Measurements from ENCODE around the gene FILIP1L. TPM values are rescaled to one million over a fixed set of nuclear protein-coding genes. Genes with fewer than 3 reads are reported as not detected.

The FILIP1L gene
- total RNA-seq, 4 donors from 2014 or later: 4.4 to 17.7 (median 13.2) TPM

- intact Hi-C loops (cut with DNase I): no loop called here
- Histone ChIP-seq H3K9me3 (no peaks in the 10 kb centered on the region), H3K36me3 (no peaks in the 10 kb centered on the region), H3K27me3 (no peaks in the 10 kb centered on the region), H3K4me1 (peaks cover 8 to 25% of the 10 kb centered on the region in 2 donors), H3K4me3 (replicated peaks in 1 of 3) (no peak overlapping the region), H3K27ac (peak overlapping the region in 1 of 3 donors; percentile 8)
- WGBS, 2 donors: 93 to 95% methylated on average over 1 of the region's 1 CpG
- no peak for DNase-seq
- TF ChIP-seq, protein P1, sequence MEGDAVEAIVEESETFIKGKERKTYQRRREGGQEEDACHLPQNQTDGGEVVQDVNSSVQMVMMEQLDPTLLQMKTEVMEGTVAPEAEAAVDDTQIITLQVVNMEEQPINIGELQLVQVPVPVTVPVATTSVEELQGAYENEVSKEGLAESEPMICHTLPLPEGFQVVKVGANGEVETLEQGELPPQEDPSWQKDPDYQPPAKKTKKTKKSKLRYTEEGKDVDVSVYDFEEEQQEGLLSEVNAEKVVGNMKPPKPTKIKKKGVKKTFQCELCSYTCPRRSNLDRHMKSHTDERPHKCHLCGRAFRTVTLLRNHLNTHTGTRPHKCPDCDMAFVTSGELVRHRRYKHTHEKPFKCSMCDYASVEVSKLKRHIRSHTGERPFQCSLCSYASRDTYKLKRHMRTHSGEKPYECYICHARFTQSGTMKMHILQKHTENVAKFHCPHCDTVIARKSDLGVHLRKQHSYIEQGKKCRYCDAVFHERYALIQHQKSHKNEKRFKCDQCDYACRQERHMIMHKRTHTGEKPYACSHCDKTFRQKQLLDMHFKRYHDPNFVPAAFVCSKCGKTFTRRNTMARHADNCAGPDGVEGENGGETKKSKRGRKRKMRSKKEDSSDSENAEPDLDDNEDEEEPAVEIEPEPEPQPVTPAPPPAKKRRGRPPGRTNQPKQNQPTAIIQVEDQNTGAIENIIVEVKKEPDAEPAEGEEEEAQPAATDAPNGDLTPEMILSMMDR (IDR thresholded peaks at IDR 0.05): no peak
- no peak for TF ChIP-seq POLR2A (IDR thresholded peaks at IDR 0.05)
Measured at GRCh38 chr3:99921986-99922385, 192.3 kb downstream of the FILIP1L start.

DNA sequence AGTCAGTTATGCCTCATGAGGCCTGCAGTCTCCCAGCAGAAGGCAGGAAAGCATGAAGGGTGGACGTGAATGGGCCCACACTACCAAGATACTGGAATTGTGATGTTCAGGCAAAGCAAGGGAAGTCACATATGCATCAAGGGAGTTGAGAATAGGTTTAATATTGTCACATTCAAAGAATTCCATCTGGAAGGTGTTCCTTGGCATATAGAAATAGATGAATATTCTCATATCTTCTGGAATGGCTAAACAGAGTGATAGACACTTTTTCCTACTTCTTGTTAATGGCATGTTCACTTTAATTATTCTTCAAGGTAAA, 193.0 kb downstream of the FILIP1L start:
- WGBS, 2 donors: 93 to 95% methylated on average over 1 of the region's 1 CpG
- intact Hi-C loops (cut with DNase I): no loop called here
- H3K27ac ChIP-seq: peak overlapping the region in 1 of 3 donors; percentile 62
- TF ChIP-seq POLR2A (IDR thresholded peaks at IDR 0.05): no peak
- TF ChIP-seq, protein P1 (IDR thresholded peaks at IDR 0.05): no peak
- no peaks in the 10 kb centered on the region for H3K27me3 ChIP-seq
- H3K36me3 ChIP-seq: no peaks in the 10 kb centered on the region
- peaks cover 8 to 25% of the 10 kb centered on the region in 2 donors for H3K4me1 ChIP-seq
- DNase-seq: no peak
- no peak overlapping the region for H3K4me3 ChIP-seq (replicated peaks in 1 of 3)
- H3K9me3 ChIP-seq: no peaks in the 10 kb centered on the region

- peak; percentile 15 to 35 for DNase-seq
- Histone ChIP-seq H3K9me3 (no peaks in the 10 kb centered on the region), H3K27me3 (no peaks in the 10 kb centered on the region), H3K36me3 (no peaks in the 10 kb centered on the region), H3K4me3 (replicated peaks in 1 of 3) (no peak overlapping the region), H3K27ac (peak overlapping the region in 2 of 3 donors; percentile 0 to 62), H3K4me1 (peaks cover 6 to 24% of the 10 kb centered on the region in 2 donors)
- no peak for TF ChIP-seq POLR2A (IDR thresholded peaks at IDR 0.05)
- TF ChIP-seq, protein P1 (IDR thresholded peaks at IDR 0.05): no peak
- 68 to 69% methylated on average over 10 of the region's 10 CpGs for WGBS, 2 donors
- intact Hi-C loops (cut with DNase I): no loop called here
Measured at GRCh38 chr3:99920481-99921376, 193.6 kb downstream of the FILIP1L start.

DNA sequence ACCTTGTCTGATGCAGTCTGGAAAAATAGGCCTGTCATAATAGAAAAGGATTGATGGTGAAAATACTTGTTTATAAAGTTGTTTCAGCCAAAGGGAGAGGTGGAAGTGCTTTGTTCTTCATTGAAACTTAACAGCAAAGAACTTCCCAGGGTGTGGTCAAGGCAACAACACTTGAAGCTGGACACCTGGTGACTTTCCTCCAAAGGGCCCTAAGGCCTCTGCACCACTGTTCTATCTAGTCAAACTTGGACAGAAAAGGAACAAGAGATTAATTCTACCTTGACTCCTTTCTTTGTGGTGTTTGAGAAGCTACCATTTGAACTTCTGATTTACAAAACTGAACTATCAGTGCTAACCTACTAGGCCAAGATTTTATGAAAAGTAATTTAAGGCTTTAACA, 194.6 kb downstream of the FILIP1L start:
- no peak for DNase-seq
- no peak overlapping the region for H3K4me3 ChIP-seq (replicated peaks in 1 of 3)
- TF ChIP-seq POLR2A (IDR thresholded peaks at IDR 0.05): no peak
- TF ChIP-seq, protein P1 (IDR thresholded peaks at IDR 0.05): no peak
- intact Hi-C loops (cut with DNase I): no loop called here
- no peaks in the 10 kb centered on the region for H3K36me3 ChIP-seq
- no peak overlapping the region for H3K27ac ChIP-seq
- peaks cover 0 to 17% of the 10 kb centered on the region in 2 donors for H3K4me1 ChIP-seq
- no peaks in the 10 kb centered on the region for H3K9me3 ChIP-seq
- H3K27me3 ChIP-seq: no peaks in the 10 kb centered on the region

- H3K27me3 ChIP-seq: no peaks in the 10 kb centered on the region
- no peaks in the 10 kb centered on the region for H3K36me3 ChIP-seq
- H3K4me1 ChIP-seq: peaks cover 0 to 17% of the 10 kb centered on the region in 2 donors
- intact Hi-C loops (cut with DNase I): no loop called here
- TF ChIP-seq POLR2A (IDR thresholded peaks at IDR 0.05): no peak
- TF ChIP-seq, protein P1 (IDR thresholded peaks at IDR 0.05): no peak
- H3K4me3 ChIP-seq (replicated peaks in 1 of 3): no peak overlapping the region
- no peaks in the 10 kb centered on the region for H3K9me3 ChIP-seq
- DNase-seq: no peak
- H3K27ac ChIP-seq: no peak overlapping the region
Measured at GRCh38 chr3:99918715-99919114, 195.6 kb downstream of the FILIP1L start.

Data from thyroid gland (tissue), 4 donors.